GM12878 (cell line): ENCODE results near the gene ADCY9. TPM values are rescaled to one million over a fixed set of nuclear protein-coding genes. Genes with fewer than 3 reads are reported as not detected.

Source experiments
- ATAC-seq: fragments of 200-7000 bp; cut with Tn5 transposase; 3 replicates; pipeline ENCODE4 v1.9.1; 2020; ENCODE audit warnings: mild to moderate bottlenecking, moderate library complexity
- BruUV-seq: library from RNA; stranded (reverse); fragments of 400-500 nt; replicated peaks from 2 replicates; lab custom pipeline; 2021; lab: Mats Ljungman, UMichigan
- CTCF ChIA-PET: fragments of 300-600 bp; sonication (Branson Sonifier 250); formaldehyde crosslinking; extraction: SDS; loops from one replicate; lab custom pipeline; 2021; ENCODE audit warnings: inconsistent platforms; lab: Yijun Ruan, JAX
- POLR2A ChIA-PET: fragments of 350-600 bp; formaldehyde crosslinking; extraction: SDS; loops from one replicate; lab custom pipeline; 2021; ENCODE audit warnings: inconsistent platforms; lab: Charles Lee
- RAD21 ChIA-PET: fragments of 300-600 bp; sonication (Branson Sonifier 250); formaldehyde crosslinking; loops from one replicate; lab custom pipeline; 2023; ENCODE audit warnings: antibody characterized with exemption; ENCODE audit not compliant: unreplicated experiment; lab: Charles Lee
- SMC1A ChIA-PET: fragments of 300-600 bp; sonication (Branson Sonifier 250); formaldehyde crosslinking; loops from one replicate; lab custom pipeline; 2023; ENCODE audit not compliant: unreplicated experiment, uncharacterized antibody; lab: Charles Lee
- DNase-seq: peaks from one replicate; pipeline ENCODE4 v3.0.0-alpha.2; 2011; ENCODE audit warnings: low read depth, low spot score
- FAIRE-seq: peaks from 3 replicates; lab custom pipeline; 2011; peaks lifted over from hg19 to GRCh38; lab: Jason Lieb, UNC
- H2AFZ ChIP-seq: 2 replicates; pipeline ENCODE4 v1.6.0; 2011; ENCODE audit warnings: low read depth, low read length, control low read depth; ENCODE audit not compliant: control insufficient read depth
- H3K27ac ChIP-seq: 2 replicates; pipeline ENCODE4 v1.5.1; 2011; ENCODE audit warnings: control low read depth; ENCODE audit not compliant: control insufficient read depth, insufficient read depth
- H3K27me3 ChIP-seq, 2 experiments: replicated peaks in 1 of 2; 2 replicates each; pipeline versions ENCODE4 v1.6.0 to v1.6.1; 2011; ENCODE audit warnings: low read length in 1 of 2; ENCODE audit not compliant: control insufficient read depth in 2 of 2, insufficient read depth in 2 of 2
- H3K36me3 ChIP-seq, 2 experiments: 2 replicates each; pipeline ENCODE4 v1.5.1; 2011; ENCODE audit warnings: low read length in 1 of 2; ENCODE audit not compliant: control insufficient read depth in 2 of 2, insufficient read depth in 2 of 2
- H3K4me1 ChIP-seq: 2 replicates; pipeline ENCODE4 v1.6.1; 2011; ENCODE audit warnings: mild to moderate bottlenecking, low read length, moderate library complexity, mixed read lengths; ENCODE audit not compliant: control insufficient read depth, insufficient read depth
- H3K4me2 ChIP-seq: 2 replicates; pipeline ENCODE4 v1.6.0; 2011; ENCODE audit warnings: control low read depth; ENCODE audit not compliant: control insufficient read depth, insufficient read depth
- H3K4me3 ChIP-seq: fragments of 200-600 bp; sonication (generic); 2 replicates; pipeline ENCODE4 v1.5.1; 2016
- H3K79me2 ChIP-seq: 2 replicates; pipeline ENCODE4 v1.6.0; 2011; ENCODE audit warnings: low read length; ENCODE audit not compliant: control insufficient read depth, insufficient read depth
- H3K9ac ChIP-seq: 2 replicates; pipeline ENCODE4 v1.8.0; 2011; ENCODE audit warnings: low read length, control low read depth, mixed read lengths; ENCODE audit not compliant: control insufficient read depth, insufficient read depth
- H3K9me3 ChIP-seq: replicated peaks from 3 replicates; pipeline ENCODE4 v1.5.1; 2011; ENCODE audit warnings: mild to moderate bottlenecking, low read length; ENCODE audit not compliant: control insufficient read depth, insufficient read depth
- H4K20me1 ChIP-seq: 2 replicates; pipeline ENCODE4 v1.6.0; 2011; ENCODE audit not compliant: control insufficient read depth, insufficient read depth
- ASH2L ChIP-seq: fragments of 300-600, 200-600 bp; sonication (generic); IDR thresholded peaks from 2 replicates; pipeline ENCODE4 v1.6.1; 2017; ENCODE audit warnings: low read depth, mild to moderate bottlenecking, borderline replicate concordance
- BRCA1 ChIP-seq: IDR thresholded peaks from 2 replicates; pipeline ENCODE4 v1.6.1; 2011; ENCODE audit warnings: low read depth, low read length, improper control_type of control experiment
- EED ChIP-seq: sonication (generic); IDR thresholded peaks from 2 replicates; pipeline ENCODE4 v1.6.1; 2016; ENCODE audit warnings: antibody characterized with exemption, low read depth
- FOXK2 ChIP-seq: fragments of 450-650 bp; IDR thresholded peaks from 2 replicates; pipeline ENCODE4 v1.6.1; 2017; ENCODE audit warnings: mild to moderate bottlenecking, moderate library complexity
- FOXM1 ChIP-seq: IDR thresholded peaks from 2 replicates; pipeline ENCODE4 v1.6.1; 2012; ENCODE audit warnings: low read depth, mild to moderate bottlenecking, inconsistent platforms, low read length, moderate library complexity
- GATAD2B ChIP-seq: fragments of 450-650 bp; conservative IDR thresholded peaks from 2 replicates; pipeline ENCODE4 v1.6.1; 2017; ENCODE audit warnings: low read depth, mild to moderate bottlenecking, moderate library complexity
- NR2C2 ChIP-seq: IDR thresholded peaks from 2 replicates; pipeline ENCODE4 v1.6.1; 2011; ENCODE audit warnings: borderline replicate concordance, low read depth; ENCODE audit not compliant: control insufficient read depth, insufficient read length
- NRF1 ChIP-seq: conservative IDR thresholded peaks from 2 replicates; pipeline ENCODE4 v1.6.1; 2011; ENCODE audit warnings: mild to moderate bottlenecking, low read depth, low read length, improper control_type of control experiment
- RAD51 ChIP-seq: fragments of 450-650 bp; IDR thresholded peaks from 2 replicates; pipeline ENCODE4 v1.6.1; 2016; ENCODE audit warnings: moderate library complexity, mild to moderate bottlenecking, inconsistent platforms
- TCF3 ChIP-seq: IDR thresholded peaks from 2 replicates; pipeline ENCODE4 v1.6.1; 2012; ENCODE audit warnings: low read depth, mild to moderate bottlenecking, low read length, borderline replicate concordance; ENCODE audit not compliant: insufficient read depth
- ZBED1 ChIP-seq: IDR thresholded peaks from 2 replicates; pipeline ENCODE4 v1.6.1; 2016; ENCODE audit warnings: borderline replicate concordance
- WGBS: methylation state at CpG from one replicate; pipeline ENCODE4 v1.1.6; 2016; ENCODE audit warnings: low lambda C conversion rate; ENCODE audit not compliant: insufficient replicate concordance, insufficient coverage; ENCODE audit errors: missing lambda C conversion rate; 5-methylcytosine and 5-hydroxymethylcytosine counted together
- in situ Hi-C: fragments of 300-500 bp; cut with MboI; formaldehyde crosslinking; loops from 9 replicates; pipeline ENCODE4 v1.14.3; 2018; ENCODE audit warnings: mixed read lengths
- intact Hi-C: fragments of 100-400 bp; cut with micrococcal nuclease; formaldehyde crosslinking; loops from one replicate; pipeline ENCODE4 v1.14.2; 2022; ENCODE audit not compliant: unreplicated experiment
- polyA plus RNA-seq, 11 experiments: library from polyadenylated mRNA; depleted of rRNA in 4 of 11; unstranded in 6 of 11; stranded (reverse) in 5 of 11; fragments of >200 nt; fragmentation: Nextera tagmentation in 4 of 11; fragmentation: Illumina TruSeq in 1 of 11; extraction: Ambion mirVana in 4 of 11; extraction: Trizol in 1 of 11; gene quantifications; 1 replicate in 1 of 11; 2 replicates in 10 of 11; pipeline versions ENCODE4 v1.2.1 to v1.2.3, GENCODE V29; 2011 to 2016; ENCODE audit warnings: inconsistent platforms in 2 of 11, missing spikeins in 2 of 11, low read depth in 1 of 11
- total RNA-seq, 4 experiments: library from RNA; depleted of rRNA in 3 of 4; stranded (reverse); fragments of >200 nt in 3 of 4; fragmentation: Illumina TruSeq in 1 of 4; extraction: Trizol in 1 of 4; gene quantifications; 2 replicates each; pipeline versions ENCODE4 v1.2.1 to v1.2.3, GENCODE V29; 2013 to 2021
- TF ChIP-seq, protein P1 (sequence below): IDR thresholded peaks from 2 replicates; pipeline ENCODE4 v1.6.1; 2012; ENCODE audit warnings: improper control_type of control experiment, low read depth, low read length; ENCODE audit not compliant: insufficient replicate concordance
- TF ChIP-seq, protein P2 (sequence below): fragments of 450-650 bp; IDR thresholded peaks from 2 replicates; pipeline ENCODE4 v1.6.1; 2014; ENCODE audit warnings: mild to moderate bottlenecking
- TF ChIP-seq, protein P3 (sequence below): fragments of 450-650 bp; conservative IDR thresholded peaks from 2 replicates; pipeline ENCODE4 v1.6.1; 2017; ENCODE audit warnings: mild to moderate bottlenecking, moderate library complexity
- TF ChIP-seq, protein P4 (sequence below): IDR thresholded peaks from 2 replicates; pipeline ENCODE4 v1.6.1; 2011; ENCODE audit warnings: low read depth, low read length, improper control_type of control experiment, borderline replicate concordance

Gene ADCY9
- total and polyA plus RNA-seq, 10 of the 15 experiments (the other 5 are each of a cell fraction or from before 2014, with no cell fraction given) = 0.09 to 0.41 (median 0.15) TPM; not detected in 3

DNA sequence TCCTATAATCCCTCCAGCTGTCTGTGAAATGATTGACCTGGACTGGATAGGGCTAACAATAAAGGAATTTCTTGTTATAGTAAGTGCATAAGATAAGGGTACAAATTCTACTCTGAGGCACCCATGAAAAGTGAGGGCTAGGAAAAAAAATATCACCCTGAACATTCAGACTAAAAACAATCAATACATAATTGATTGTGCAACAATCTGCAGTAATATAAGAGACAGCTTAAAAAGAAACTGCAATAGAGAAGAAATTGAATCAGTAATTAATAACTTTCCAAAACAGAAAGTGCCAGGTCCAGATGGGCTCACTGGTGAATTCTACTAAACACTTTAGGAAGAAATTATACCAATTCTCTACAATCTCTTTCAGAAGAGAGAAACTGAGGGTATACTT lies 191.5 kb downstream of the ADCY9 start (continued):
- TF ChIP-seq, protein P1, sequence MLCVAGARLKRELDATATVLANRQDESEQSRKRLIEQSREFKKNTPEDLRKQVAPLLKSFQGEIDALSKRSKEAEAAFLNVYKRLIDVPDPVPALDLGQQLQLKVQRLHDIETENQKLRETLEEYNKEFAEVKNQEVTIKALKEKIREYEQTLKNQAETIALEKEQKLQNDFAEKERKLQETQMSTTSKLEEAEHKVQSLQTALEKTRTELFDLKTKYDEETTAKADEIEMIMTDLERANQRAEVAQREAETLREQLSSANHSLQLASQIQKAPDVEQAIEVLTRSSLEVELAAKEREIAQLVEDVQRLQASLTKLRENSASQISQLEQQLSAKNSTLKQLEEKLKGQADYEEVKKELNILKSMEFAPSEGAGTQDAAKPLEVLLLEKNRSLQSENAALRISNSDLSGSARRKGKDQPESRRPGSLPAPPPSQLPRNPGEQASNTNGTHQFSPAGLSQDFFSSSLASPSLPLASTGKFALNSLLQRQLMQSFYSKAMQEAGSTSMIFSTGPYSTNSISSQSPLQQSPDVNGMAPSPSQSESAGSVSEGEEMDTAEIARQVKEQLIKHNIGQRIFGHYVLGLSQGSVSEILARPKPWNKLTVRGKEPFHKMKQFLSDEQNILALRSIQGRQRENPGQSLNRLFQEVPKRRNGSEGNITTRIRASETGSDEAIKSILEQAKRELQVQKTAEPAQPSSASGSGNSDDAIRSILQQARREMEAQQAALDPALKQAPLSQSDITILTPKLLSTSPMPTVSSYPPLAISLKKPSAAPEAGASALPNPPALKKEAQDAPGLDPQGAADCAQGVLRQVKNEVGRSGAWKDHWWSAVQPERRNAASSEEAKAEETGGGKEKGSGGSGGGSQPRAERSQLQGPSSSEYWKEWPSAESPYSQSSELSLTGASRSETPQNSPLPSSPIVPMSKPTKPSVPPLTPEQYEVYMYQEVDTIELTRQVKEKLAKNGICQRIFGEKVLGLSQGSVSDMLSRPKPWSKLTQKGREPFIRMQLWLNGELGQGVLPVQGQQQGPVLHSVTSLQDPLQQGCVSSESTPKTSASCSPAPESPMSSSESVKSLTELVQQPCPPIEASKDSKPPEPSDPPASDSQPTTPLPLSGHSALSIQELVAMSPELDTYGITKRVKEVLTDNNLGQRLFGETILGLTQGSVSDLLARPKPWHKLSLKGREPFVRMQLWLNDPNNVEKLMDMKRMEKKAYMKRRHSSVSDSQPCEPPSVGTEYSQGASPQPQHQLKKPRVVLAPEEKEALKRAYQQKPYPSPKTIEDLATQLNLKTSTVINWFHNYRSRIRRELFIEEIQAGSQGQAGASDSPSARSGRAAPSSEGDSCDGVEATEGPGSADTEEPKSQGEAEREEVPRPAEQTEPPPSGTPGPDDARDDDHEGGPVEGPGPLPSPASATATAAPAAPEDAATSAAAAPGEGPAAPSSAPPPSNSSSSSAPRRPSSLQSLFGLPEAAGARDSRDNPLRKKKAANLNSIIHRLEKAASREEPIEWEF = no peak
- TF ChIP-seq GATAD2B (no peak), ZBED1 (no peak), RAD51 (no peak)

DNA sequence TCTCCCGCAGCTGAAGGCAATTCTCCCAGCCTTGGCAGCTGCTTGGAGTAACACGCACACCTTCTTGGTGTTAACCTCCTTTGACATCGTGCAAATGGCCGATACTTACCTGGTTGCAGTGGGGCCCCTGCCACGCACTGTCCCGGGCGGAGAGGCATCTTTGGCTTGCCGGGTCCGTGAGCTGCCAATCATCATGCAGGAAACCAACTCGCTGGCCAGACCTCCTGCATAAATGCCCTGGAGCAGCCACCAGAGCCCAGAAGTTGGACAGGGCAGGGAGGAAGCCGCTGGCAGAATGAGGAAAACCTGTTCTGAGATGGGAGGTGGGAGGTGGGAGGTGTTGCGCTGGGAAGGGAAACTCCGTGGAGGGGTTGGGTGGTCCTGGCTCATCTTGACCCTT lies 194.0 kb downstream of the ADCY9 start:
- peaks cover 2% of the 10 kb centered on the region; the same call in 2 of the 3 replicates for H3K9me3 ChIP-seq
- FAIRE-seq = no peak
- no peaks in the 10 kb centered on the region for H3K36me3 ChIP-seq
- H4K20me1 ChIP-seq = no peaks in the 10 kb centered on the region; the same call in 1 of the 2 replicates
- no peak overlapping the region for H2AFZ ChIP-seq
- no peak overlapping the region for H3K27ac ChIP-seq
- H3K4me1 ChIP-seq = no peaks in the 10 kb centered on the region
- no peak for DNase-seq
- in situ Hi-C loops = no loop called here
- no TSS peak for BruUV-seq
- H3K4me3 ChIP-seq = no peak overlapping the region
- H3K4me2 ChIP-seq = no peak overlapping the region
- H3K79me2 ChIP-seq = no peaks in the 10 kb centered on the region
- no peak for ATAC-seq
- ChIA-PET RAD21 (no interaction called here), POLR2A (no interaction called here), SMC1A (no interaction called here), CTCF (no interaction called here)
- H3K9ac ChIP-seq = no peak overlapping the region
- intact Hi-C loops = no loop called here
- WGBS = 43% methylated on average over 13 of the region's 13 CpGs
- H3K27me3 ChIP-seq = no peaks in the 10 kb centered on the region
- TF ChIP-seq FOXK2 (no peak), NR2C2 (no peak), NRF1 (no peak), BRCA1 (no peak), EED (no peak), ASH2L (no peak), TCF3 (no peak), FOXM1 (no peak)
- TF ChIP-seq, protein P2, sequence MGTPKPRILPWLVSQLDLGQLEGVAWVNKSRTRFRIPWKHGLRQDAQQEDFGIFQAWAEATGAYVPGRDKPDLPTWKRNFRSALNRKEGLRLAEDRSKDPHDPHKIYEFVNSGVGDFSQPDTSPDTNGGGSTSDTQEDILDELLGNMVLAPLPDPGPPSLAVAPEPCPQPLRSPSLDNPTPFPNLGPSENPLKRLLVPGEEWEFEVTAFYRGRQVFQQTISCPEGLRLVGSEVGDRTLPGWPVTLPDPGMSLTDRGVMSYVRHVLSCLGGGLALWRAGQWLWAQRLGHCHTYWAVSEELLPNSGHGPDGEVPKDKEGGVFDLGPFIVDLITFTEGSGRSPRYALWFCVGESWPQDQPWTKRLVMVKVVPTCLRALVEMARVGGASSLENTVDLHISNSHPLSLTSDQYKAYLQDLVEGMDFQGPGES = no peak
- TF ChIP-seq, protein P3, sequence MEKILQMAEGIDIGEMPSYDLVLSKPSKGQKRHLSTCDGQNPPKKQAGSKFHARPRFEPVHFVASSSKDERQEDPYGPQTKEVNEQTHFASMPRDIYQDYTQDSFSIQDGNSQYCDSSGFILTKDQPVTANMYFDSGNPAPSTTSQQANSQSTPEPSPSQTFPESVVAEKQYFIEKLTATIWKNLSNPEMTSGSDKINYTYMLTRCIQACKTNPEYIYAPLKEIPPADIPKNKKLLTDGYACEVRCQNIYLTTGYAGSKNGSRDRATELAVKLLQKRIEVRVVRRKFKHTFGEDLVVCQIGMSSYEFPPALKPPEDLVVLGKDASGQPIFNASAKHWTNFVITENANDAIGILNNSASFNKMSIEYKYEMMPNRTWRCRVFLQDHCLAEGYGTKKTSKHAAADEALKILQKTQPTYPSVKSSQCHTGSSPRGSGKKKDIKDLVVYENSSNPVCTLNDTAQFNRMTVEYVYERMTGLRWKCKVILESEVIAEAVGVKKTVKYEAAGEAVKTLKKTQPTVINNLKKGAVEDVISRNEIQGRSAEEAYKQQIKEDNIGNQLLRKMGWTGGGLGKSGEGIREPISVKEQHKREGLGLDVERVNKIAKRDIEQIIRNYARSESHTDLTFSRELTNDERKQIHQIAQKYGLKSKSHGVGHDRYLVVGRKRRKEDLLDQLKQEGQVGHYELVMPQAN = no peak
- TF ChIP-seq, protein P4, sequence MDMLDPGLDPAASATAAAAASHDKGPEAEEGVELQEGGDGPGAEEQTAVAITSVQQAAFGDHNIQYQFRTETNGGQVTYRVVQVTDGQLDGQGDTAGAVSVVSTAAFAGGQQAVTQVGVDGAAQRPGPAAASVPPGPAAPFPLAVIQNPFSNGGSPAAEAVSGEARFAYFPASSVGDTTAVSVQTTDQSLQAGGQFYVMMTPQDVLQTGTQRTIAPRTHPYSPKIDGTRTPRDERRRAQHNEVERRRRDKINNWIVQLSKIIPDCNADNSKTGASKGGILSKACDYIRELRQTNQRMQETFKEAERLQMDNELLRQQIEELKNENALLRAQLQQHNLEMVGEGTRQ = no peak
